Body of pancreas (tissue), 4 donors: ENCODE measurements around the gene ILDR1. TPM values are rescaled to one million over a fixed set of nuclear protein-coding genes. Genes with fewer than 3 reads are reported as not detected.

Experiments
- ATAC-seq: fragments of 150-250 bp; one replicate; pipeline ENCODE4 v1.9.1; 2016
- DNase-seq, 4 donors: peaks; one replicate each; pipeline ENCODE4 v3.0.0-alpha.2; 2019
- H3K27ac ChIP-seq, 4 donors: fragments of 200-600 bp; sonication (generic); 1 replicate in 3 of 4; 2 replicates in 1 of 4; pipeline versions ENCODE4 v1.5.1 to v1.6.1; 2016 to 2019; ENCODE audit warnings: mild to moderate bottlenecking in 1 of 4, mixed read lengths in 1 of 4, moderate library complexity in 1 of 4
- H3K27me3 ChIP-seq, 2 donors: fragments of 200-600 bp; sonication (generic); one replicate each; pipeline ENCODE4 v1.6.0; 2016; ENCODE audit warnings: mild to moderate bottlenecking in 1 of 2
- H3K36me3 ChIP-seq, 2 donors: fragments of 200-600 bp; sonication (generic); replicated peaks in 1 of 2; 2 replicates each; pipeline ENCODE4 v1.5.1; 2016; ENCODE audit warnings: low read depth in 2 of 2; ENCODE audit not compliant: insufficient read depth in 1 of 2
- H3K4me1 ChIP-seq: fragments of 200-600 bp; sonication (generic); one replicate; pipeline ENCODE4 v1.6.0; 2016
- H3K4me3 ChIP-seq, 2 donors: fragments of 200-600 bp; sonication (generic); 1 replicate in 1 of 2; 2 replicates in 1 of 2; pipeline ENCODE4 v1.5.1; 2016 to 2019
- H3K9me3 ChIP-seq, 3 donors: fragments of 200-600 bp; sonication (generic); 1 replicate in 2 of 3; 2 replicates in 1 of 3; pipeline ENCODE4 v1.5.1; 2016
- CTCF ChIP-seq, 7 experiments: fragments of 450-650 bp in 4 of 7; fragments of 200-600 bp in 3 of 7; sonication (generic) in 3 of 7; IDR thresholded peaks; one replicate each; pipeline ENCODE4 v1.5.1; 2016 to 2019; ENCODE audit warnings: antibody characterized with exemption in 7 of 7
- POLR2A ChIP-seq, 3 donors: fragments of 450-650 bp; IDR thresholded peaks; one replicate each; pipeline ENCODE4 v1.6.1; 2016; ENCODE audit warnings: antibody characterized with exemption in 3 of 3, mild to moderate bottlenecking in 2 of 3
- WGBS, 2 donors: methylation state at CpG; one replicate each; pipeline ENCODE4 v1.1.5; 2017; 5-methylcytosine and 5-hydroxymethylcytosine counted together
- intact Hi-C: fragments of 100-400 bp; cut with DNase I; formaldehyde crosslinking; loops from one replicate; pipeline ENCODE4 v1.15.1; 2023
- total RNA-seq, 2 donors: library from RNA; depleted of rRNA; stranded (reverse); fragments of >200 nt; gene quantifications; one replicate each; pipeline ENCODE4 v1.1.0, GENCODE V29; 2016

ILDR1 gene
- total RNA-seq, result 1 to 10 TPM; 2.9 to 4.6 TPM

GRCh38 chr3:122021811-122022401 lies at the start of gene ILDR1:
TSS of gene ILDR1 (minus strand) at chr3:122022247. CDS start at chr3:122022077, 170 bp downstream.
- DNase-seq (peak; percentile 68 to 82 (median 72)), ATAC-seq (peak; percentile 97)
- H3K27ac ChIP-seq, result peak within 1 kb of the TSS; percentile 37 to 84 (median 82)
- H3K9me3 ChIP-seq, result no peaks in the 10 kb centered on the region
- 5 to 6% methylated on average over 26 to 33 of the region's 43 CpGs for WGBS, 2 donors
- peak within 1 kb of the TSS; percentile 47 to 74 for H3K4me3 ChIP-seq
- H3K4me1 ChIP-seq, result peaks cover 11% of the 10 kb centered on the region
- peak in 2 of 7 experiments; percentile 6 to 15 for TF ChIP-seq CTCF (IDR thresholded peaks at IDR 0.05)
- peak; percentile 34 to 73 (median 65) for TF ChIP-seq POLR2A (IDR thresholded peaks at IDR 0.05)
- intact Hi-C loops, result no loop called here
- no peaks in the 10 kb centered on the region for H3K36me3 ChIP-seq
- H3K27me3 ChIP-seq, result no peaks in the 10 kb centered on the region

- 63 to 80% methylated on average over 2 of the region's 2 CpGs for WGBS, 2 donors
- no peak overlapping the region for H3K4me3 ChIP-seq
- no peaks in the 10 kb centered on the region for H3K4me1 ChIP-seq
- H3K27me3 ChIP-seq, result no peaks in the 10 kb centered on the region
- TF ChIP-seq POLR2A (IDR thresholded peaks at IDR 0.05), result no peak
- TF ChIP-seq CTCF (IDR thresholded peaks at IDR 0.05), result no peak
- no peak overlapping the region for H3K27ac ChIP-seq
- H3K36me3 ChIP-seq, result no peaks in the 10 kb centered on the region
- intact Hi-C loops, result no loop called here
- no peak for ATAC-seq
- H3K9me3 ChIP-seq, result no peaks in the 10 kb centered on the region
- no peak for DNase-seq
These were observed 45.7 kb upstream of the ILDR1 start for GRCh38 chr3:122067588-122068240.

DNA sequence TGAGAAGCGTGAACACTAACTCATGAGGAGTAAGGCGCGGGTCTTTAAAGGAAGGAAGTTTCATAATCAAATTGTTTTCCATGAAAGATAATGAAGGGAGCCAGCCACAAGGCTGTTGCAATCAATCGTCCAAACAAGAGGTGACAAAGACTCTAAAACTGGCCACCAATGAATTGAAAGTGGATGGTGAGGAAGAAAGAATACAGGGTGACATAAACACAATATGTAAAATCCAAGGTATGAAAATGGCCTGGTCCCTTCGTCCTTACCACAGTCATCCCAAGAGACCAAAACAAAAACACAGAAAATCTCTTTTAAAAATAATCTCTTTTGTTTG lies 45.1 kb upstream of the ILDR1 start:
- H3K9me3 ChIP-seq, result no peaks in the 10 kb centered on the region
- no peak for TF ChIP-seq CTCF (IDR thresholded peaks at IDR 0.05)
- TF ChIP-seq POLR2A (IDR thresholded peaks at IDR 0.05), result no peak
- H3K27ac ChIP-seq, result no peak overlapping the region
- DNase-seq (peak in 1 of 4 donors; percentile 25), ATAC-seq (no peak)
- H3K36me3 ChIP-seq, result no peaks in the 10 kb centered on the region
- no peaks in the 10 kb centered on the region for H3K4me1 ChIP-seq
- intact Hi-C loops, result no loop called here
- 62 to 70% methylated on average over 5 of the region's 5 CpGs for WGBS, 2 donors
- H3K27me3 ChIP-seq, result no peaks in the 10 kb centered on the region
- H3K4me3 ChIP-seq, result no peak overlapping the region

DNA sequence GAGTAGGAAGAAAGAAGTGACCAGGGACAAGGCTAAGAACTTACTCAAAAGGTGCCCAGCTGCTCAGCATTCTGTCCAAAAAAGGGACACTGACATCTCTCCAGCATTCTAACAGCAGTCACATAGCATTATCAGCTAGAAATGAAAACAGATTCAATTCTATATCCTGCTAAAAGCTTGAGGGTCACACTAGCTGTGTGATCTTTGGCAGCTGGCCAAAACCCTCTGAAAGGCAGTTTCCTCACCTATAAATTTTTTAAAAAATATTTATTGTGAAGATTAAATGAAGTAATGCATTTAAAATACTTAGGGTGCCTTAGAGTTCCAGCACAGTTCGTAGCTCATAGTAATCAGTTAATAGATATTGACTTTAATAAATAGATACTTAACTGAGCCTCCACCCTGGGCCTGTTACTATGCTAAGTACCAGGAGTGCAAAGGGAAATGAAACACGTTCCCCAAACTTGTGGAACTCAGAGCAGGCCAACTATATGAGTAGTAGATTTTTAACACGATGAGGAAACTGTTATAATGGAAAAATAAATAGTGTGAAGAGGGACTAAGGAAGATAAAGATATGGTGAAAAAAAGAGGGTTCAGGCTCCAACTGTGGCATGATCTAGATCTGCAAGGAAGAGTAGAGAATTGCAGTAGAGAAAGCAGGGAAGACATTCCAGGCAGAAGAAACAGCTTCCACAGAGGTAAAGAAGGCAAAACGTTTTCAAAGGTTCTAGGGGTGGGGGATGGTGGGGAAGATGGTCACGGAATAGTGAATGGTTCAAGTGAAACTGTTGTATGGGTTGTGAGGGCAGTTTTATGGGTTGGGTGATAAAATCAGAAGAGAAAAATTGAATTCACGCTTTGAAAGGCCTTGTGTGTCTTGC lies 44.5 kb upstream of the ILDR1 start:
- H3K9me3 ChIP-seq, result no peaks in the 10 kb centered on the region
- WGBS, 2 donors, result 48 to 67% methylated on average over 6 of the region's 6 CpGs
- H3K4me1 ChIP-seq, result no peaks in the 10 kb centered on the region
- H3K36me3 ChIP-seq, result no peaks in the 10 kb centered on the region
- no peak overlapping the region for H3K27ac ChIP-seq
- no peak for TF ChIP-seq CTCF (IDR thresholded peaks at IDR 0.05)
- no peak for TF ChIP-seq POLR2A (IDR thresholded peaks at IDR 0.05)
- H3K4me3 ChIP-seq, result no peak overlapping the region
- intact Hi-C loops, result no loop called here
- H3K27me3 ChIP-seq, result no peaks in the 10 kb centered on the region
- ATAC-seq (no peak), DNase-seq (no peak)
